IPS DF 4.7 (cell line): ENCODE results near the gene SAMD11.

Experiments used
- DNase-seq: peaks from one replicate; pipeline ENCODE4 v3.0.0-alpha.2; 2013; ENCODE audit warnings: low spot score; ENCODE audit errors: extremely low read depth

Gene SAMD11

DNA sequence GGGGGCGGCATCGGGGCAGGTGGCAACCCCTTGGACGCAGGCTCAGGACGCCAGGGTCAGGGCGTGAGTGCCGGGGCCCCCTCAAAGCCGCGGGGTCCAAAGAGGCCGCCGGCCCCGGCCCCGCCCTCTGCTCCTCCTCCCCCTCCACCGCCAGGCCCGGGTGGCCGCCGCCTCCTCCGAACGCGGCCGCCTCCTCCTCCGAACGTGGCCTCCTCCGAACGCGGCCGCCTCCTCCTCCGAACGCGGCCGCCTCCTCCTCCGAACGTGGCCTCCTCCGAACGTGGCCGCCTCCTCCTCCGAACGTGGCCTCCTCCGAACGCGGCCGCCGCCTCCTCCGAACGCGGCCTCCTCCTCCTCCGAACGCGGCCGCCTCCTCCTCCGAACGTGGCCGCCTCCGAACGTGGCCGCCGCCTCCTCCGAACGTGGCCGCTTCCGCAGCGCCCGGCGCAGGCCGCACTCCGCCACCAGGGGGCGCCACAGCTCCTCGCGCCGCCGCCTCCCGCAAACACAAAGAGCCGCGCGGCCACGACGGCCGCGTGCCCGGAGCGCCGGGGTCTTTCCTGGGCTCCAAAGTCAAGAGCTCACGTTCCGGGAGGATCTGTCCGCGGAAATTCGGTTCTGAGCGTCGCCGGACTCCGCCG is 19.3 kb upstream of the SAMD11 start:
- DNase-seq: no peak

DNA sequence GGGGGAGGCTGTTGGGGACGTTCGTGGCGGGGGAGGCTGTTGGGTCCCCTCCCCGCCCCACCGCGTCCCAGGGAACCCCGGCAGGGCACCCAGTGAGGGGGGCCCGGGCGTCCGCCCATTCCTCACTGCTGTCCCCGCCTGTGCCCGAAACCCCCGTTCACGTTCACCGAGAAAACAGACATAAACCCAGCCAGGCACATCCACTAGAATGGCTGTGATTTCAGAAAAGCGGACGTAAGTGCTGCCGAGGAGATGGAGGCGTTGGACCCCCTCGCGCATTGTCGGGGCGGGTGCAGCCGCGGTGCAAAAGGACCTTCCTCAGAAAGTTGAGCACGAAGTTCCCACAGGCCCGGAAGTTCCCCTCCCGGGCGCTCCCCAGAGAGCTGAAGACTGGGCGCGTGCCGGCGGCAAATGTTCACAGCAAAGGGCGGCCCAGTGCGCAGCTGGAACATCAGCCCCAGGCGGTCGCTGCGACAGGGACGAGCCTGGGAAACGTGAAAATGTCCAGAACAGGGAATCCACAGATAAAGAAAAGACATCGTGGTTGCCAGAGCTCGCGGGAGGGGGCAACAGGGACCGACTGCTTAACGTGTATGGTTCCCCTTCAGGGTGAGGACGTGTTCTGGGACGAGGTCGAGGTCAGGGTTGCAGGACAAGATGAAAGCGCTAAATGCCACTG is 18.5 kb upstream of the SAMD11 start:
- no peak for DNase-seq

DNA sequence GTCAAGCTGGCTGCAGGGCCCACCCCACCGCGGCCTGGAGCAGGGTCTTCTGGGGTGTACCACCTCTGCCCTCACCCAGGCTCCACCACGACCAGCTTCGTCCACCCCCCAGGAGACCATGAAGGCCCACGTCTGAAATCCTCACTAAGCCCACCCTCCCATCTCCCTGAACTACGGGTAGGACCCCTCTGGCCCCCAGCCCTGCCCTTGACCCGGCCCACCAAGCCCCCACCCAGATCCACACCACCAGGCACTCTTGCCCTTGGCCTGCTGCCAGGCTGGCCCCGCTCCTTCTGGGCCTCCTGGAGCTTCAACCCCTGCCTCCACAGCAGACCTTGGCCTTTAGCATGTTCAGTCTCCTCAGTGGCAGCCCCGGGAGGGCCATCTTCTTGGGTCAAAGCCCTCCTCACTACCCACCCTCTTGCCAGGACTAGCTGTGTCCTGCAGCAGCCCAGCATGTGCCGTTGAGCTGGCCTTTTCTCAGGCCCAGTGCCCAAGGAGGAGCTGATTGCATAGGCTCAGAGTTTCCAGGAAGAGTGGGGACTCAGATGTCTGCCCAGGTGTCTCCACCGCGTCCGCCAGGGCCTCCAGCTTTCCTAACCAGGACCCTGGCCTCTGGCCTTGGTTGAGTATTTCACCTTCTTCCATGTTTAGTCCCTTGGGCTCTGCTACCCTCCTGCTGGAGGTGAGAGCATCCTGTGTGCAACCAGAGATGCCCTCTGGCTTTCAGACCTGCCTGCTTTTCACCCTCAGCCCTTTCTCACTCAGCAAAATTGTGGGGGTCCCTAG is 17.7 kb upstream of the SAMD11 start:
- no peak for DNase-seq

DNA sequence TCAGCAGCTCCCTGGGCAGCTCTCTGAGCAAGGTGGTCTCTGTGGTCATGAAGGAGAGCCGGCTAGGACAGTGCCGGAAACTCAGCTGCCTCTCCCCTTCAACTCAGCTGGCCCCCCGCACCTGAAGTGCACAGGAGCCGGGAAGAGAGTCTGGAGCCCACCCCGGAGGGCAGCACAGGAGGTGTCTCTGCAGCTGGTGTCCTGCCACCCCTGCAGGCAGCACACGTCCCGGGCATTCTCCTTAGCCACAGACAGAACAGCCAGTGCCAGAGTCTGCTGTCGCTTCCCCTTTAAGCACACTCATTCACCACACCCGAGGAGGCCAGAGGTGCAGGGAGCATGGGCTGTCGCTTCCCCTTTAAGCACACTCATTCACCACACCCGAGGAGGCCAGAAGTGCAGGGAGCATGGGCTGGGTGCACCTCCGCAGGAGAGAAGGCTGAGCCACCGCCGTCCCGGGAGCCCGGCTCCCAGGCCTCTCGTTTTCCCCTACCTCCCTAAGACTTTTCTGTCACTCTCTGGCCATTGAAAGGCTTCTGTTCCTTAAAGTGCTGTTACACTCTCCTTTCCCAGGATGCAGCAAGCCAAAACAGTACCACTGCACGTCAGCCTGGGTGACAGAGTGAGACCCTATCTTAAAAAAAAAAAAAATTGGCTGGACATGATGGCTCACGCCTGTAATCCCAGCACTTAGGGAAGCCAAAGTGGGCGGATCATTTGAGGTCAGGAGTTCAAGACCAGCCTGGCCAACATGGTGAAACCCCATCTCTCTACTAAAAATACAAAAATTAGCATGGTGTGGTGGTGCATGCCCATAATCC is 16.9 kb upstream of the SAMD11 start:
- DNase-seq: no peak

DNA sequence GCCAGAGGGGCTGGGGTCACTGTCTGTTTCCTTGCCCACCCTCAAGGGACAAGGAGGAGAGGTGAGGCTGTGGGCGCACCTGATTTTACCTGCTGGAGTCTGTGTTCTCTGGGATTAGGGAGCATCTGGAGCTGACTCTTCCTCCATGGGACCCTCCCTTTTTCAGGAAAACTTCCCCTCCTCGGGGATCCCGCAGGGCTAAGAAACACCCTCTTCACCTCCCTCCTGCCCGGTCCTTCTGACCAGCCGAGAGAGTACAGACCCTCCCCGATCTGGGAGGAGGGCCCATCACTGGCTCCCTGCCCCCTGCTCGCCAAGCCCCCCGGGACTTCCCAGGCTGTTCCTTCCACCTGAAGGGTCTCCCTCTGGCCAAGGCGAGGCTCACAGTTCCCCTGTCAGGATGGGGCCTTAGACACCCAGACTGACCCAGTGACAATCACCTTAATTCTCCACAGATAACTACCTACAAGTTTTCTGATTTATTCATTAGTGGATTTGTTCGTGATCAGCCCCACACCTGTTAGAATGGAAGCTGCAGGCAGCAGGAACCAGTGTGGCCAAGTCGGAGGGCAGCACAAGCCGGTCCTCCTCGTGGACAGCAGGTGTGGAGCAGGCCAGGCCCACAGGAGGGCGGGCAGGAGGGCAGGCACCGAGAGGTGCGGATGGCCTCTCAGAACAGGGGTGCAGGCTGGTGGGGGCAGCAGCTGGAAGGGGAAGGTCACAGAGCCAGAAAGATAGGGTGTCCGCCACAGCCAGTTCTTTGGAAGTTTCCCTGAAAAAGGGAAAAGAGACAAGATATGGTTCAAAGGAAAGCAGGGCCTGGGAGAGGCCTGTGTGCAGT is 15.9 kb upstream of the SAMD11 start:
- DNase-seq: no peak

DNA sequence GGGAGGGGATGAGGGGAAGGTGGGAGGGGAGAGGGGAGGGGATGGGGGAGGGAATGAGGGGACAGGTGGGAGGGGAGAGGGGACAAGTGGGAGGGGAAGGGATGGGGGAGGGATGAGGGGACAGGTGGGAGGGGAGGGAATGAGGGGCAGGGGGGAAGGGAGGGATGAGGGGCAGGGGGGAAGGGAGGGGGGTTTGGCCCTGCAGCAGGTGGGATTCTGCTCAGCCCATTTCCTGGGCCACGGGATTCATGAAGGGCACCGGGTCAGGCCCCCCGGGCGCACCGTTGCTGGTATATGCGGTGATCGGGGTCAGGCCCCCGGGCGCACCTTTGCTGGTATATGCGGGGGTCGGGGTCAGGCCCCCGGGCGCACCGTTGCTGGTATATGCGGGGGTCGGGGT is 15.1 kb upstream of the SAMD11 start:
- no peak for DNase-seq

DNA sequence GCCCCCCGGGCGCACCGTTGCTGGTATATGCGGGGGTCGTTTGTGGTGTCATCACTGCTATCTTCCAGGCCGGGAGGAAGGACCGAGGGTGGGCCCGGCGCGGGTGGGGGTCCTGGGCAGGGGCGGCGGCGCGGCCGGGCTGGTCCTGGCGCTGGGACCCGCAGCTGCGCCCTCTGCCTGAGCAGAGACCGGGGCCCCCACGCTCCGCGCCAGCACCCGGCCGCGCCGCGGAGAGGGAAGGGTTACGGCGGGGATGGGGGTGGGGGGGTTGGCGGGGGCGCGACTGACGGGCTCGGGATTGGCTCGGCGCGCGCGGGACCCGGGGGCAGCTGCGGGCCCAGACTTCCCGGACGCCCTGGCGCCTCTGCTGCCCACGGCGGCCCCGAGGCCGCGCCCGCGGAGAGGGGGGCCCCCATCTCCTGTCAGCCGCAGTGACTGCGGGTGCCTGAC is 13.8 kb upstream of the SAMD11 start:
- no peak for DNase-seq

DNA sequence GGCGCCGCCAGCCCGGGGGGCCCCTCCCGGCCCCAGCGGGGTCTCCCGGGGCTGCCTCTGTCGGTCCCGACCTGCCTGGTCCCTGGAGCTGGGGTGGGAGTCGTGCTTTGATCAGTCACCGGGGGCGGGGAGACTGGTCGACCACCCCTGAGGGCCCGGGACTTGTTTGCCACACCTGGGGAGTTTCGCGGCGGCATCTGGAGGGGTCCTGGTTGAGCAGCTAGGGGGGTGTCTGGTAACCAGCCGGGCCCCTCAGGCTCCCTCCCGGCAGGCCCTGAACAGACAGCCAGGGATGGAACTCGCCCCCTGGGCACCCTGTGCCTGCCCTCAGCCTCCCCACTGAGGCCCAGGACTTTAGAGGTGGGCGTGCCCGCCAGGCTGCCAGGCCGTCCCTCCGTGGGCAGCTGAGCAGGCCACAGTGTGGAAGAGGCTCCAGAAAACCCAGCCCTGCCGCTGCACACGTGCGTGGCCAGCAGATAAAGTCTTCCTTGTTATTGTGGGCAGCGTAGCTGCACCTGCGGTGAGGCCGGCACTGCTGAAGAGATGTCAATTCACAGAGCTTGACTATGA is 13.3 kb upstream of the SAMD11 start:
- no peak for DNase-seq

DNA sequence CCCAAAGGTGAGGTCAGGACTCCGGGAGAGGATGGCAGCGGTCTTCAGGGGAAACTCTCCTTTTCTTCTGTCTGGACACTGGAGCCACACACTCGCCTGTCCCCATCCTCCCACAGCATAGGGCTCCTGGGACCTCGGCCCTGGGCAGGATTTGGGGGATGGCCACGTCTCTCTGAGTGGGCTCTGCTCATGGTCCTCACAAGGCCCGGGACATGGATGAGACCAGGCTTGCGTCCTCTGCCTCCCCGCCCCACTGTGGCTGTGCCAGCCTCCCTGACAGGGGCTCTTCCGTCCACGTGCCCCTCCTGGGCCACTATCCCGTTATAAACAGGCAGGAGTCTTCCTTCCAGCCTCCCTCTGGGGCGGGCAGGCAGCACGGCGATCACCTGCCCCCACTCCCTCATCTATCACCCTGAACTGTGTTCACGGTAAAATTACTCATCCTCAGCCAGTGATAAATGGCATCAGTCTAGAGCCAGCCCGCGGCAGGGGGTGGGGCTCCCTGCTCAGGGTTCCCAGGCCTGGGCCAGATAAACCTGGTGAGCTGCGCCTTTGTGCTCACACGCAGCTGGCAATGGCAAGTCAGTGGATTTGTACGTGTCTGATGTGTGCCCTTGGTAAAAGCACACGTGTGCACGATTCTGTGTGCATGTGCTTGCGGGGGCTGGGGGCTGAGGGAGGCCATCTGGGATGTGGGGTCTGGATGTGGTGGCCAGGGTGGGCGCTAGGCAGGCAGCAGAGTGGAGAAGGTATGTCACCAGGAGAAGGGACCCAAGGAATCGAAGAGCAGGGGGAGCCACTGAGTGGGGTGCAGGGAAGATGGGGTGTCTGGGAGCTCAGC is 12.6 kb upstream of the SAMD11 start:
- no peak for DNase-seq

DNA sequence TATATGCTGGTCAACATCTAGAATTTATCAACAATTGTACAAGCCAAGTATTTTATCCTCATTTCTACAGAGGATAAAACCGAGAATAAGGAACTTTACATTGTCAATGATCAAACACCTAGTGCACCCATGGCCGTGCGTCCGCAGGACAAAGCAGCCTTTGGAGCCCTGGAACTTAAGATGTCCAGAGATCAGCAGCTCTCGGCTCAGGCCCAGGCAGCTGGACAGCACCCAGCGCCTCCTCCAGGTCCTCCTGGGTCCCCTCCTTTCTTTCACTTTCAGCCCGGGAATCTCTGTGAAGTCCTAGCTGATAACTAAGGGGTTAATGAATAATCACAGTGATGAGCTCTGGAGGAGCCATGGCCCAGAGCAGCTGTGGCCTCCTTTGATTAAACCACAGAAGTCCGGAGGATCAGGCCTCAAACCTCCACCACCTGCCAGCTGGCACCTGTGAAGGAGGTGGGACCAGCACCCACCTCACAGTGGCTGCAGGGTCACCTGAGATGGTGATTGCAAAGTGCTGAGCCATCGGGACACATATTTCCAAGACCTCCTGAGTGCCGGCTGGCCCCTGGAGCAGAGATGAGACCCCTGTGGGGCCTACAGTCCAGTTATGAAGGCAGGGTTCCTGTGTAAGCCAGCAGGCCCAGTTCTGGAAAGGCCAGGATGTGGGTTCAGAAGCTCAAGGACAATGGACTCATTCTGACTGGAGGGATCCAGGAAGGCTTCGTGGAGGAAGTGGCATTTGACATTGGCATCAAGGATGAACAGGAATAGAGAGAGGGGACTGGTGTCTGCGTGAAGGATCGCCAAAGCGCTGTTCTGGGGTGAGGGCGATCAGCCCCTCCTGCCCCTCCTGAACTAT is 11.6 kb upstream of the SAMD11 start:
- no peak for DNase-seq

DNA sequence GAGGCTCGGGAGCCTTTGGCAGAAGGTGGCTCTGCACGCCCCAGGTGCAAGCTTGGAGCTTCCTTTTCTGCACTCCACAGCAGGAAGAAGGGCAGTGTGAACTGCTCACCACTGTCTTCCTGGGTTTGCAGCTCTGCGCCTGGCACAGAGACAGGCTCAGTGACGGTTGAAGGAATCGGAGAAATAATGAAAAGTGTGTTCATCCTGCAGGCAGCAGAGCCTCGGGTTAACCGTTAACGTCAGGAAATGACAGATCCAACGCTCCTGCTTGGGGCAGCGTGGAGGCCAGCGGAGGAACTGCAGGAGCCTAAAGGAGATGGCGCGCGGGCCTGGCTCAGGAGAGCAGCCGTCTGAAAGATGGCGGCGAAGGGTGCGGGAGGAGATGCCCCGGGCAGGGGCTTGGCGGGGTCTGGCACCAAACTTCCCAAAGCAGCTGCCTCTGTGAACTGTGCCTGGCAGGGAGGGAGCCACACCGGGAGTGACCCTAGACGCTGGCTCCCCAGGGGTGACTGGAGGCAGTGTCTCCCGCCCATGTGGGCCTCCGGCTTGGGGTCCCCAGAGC is 10.9 kb upstream of the SAMD11 start:
- no peak for DNase-seq

DNA sequence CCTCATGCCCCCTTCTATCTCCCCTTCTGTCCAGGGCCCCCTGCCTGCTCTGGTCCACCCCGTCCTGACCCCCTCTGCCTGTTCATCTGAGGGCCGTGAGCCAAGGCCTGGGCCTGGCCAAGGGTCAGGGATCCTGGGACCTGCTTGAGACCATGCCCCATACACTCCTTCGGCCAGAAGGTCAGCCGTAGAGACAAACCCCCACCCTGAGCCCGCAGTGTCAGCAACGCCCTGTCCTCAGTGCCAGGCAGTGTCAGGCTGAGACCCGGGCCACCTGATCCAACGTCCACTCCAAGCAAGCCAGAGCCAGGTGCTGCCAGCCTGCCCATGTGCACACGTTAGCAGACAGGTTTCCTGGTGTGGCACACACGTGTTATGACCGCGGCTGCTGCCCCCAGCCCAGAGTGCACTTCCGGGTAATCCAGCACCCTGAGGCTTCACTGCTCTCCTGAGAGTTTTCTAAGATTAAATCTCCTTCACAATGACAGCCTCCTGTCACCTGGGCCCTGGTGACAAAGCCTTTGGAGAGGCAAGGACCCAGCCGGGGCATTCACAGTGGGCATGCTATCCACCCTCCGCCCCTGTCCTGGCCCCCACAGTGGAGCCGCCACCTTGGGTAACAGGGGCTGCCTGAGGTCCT is 10.1 kb upstream of the SAMD11 start:
- DNase-seq: no peak

DNA sequence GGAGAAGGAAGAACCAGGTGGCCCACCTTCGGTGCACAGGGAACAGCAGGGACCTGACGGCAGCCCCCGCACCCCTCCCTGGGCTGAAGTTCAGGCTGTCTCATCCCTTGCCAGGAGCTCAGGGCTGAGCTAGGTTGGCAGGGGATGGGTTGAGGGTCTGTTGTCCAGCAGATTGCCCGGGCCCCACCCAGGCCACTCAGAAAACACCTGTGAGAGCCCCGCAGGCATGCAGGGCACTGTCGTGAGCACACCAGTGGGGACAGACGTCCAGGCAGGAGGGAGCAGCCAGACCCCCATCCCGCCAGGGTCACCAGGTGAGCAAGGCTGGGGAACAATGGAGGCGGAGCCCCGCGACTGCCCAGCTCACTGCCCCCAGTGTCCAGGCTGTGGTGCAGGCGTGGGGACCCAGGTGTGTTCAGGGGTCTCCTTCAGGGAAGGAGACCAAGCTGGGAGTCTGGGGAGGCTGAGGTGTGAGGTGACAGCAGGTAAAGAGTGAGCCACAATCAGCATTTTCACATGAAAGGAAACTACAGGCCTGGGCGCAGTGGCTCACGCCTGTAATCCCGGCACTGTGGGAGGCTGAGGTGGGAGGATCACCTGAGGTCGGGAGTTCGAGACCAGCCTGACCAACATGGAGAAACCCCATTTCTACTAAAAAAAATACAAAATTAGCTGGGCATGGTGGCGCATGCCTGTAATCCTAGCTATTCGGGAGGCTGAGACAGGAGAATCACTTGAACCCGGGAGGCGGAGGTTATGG is 9.4 kb upstream of the SAMD11 start:
- DNase-seq: no peak

DNA sequence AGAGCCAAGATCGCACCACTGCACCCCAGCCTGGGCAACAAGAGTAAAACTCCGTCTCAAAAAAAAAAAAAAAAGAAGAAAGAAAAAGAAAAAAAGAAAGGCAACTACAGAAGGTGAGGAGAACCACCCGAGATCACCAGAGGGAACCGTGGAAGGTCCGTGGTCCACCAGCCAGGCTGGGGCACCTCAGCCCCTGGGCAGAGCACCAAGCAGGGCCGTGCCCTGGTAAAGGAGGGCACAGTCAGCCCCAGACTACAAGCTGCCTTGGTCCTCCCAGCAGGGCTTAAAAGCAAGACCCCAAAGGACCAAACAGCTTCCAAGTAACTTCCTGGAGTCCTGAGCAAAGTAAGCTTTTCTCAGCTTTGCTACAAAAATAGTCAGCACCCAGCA is 8.8 kb upstream of the SAMD11 start:
- DNase-seq: no peak

DNA sequence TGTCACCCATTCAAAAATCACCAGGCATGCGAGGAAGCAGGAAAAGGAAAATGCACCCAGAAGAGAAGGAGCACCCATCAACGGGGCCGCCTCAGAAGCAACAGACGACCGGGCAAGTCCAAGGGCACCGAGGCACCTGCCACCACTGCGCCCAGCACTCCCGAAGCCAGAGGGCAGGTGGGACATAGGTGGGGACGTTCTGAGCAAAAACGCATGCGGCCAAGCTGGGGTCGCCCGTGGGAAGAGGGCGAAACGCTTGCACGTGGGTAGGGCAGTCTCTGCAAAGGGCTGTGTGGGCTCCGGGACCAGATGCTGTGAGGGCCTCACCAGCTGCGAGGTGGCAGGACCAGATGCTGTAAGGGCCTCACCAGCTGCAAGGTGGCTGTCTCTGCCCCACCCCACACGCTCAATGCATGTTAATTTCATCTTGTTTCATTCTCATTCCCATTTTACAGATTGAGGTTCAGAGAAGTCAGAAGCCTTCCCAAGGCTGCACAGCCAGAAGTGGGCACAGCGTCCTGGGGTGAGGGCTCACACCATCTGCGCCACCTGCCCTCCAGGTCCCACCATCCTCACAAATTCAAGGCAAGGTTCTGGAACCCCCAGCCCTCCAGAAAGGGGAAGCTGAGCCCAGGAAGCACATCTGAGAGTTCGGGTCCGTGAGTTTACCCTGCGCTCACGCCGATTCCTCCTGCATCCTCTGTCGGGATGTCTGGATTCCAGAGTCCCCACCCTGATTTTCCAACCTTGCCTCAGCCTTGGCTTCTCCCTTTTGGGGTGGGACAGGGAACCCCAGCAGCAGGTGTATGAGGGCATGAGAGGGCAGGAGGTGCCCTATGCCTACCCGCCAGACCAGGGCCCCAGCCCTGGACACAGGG is 8.2 kb upstream of the SAMD11 start:
- no peak for DNase-seq
